SJSA1 (cell line): ENCODE results near the gene TELO2. TPM values are rescaled to one million over a fixed set of nuclear protein-coding genes. Genes with fewer than 3 reads are reported as not detected.

Source experiments
- DNase-seq, 2 experiments: peaks; one replicate each; pipeline ENCODE4 v3.0.0-alpha.2; 2015 to 2020; ENCODE audit warnings: low spot score in 2 of 2, low read depth in 1 of 2
- H3K27ac ChIP-seq: fragments of 250-450 bp; sonication (Bioruptor Pico); 2 replicates; pipeline ENCODE4 v1.5.1; 2020; ENCODE audit warnings: mild to moderate bottlenecking, moderate library complexity
- H3K27me3 ChIP-seq: fragments of 250-450 bp; sonication (Bioruptor Pico); replicated peaks from 2 replicates; pipeline ENCODE4 v1.5.1; 2020; ENCODE audit warnings: mild to moderate bottlenecking, moderate library complexity
- H3K36me3 ChIP-seq: fragments of 250-450 bp; sonication (Bioruptor Pico); 2 replicates; pipeline ENCODE4 v1.5.1; 2020; ENCODE audit warnings: mild to moderate bottlenecking
- H3K4me1 ChIP-seq: fragments of 250-450 bp; sonication (Bioruptor Pico); replicated peaks from 2 replicates; pipeline ENCODE4 v1.6.1; 2021; ENCODE audit warnings: mild to moderate bottlenecking
- H3K4me3 ChIP-seq: fragments of 250-450 bp; sonication (Bioruptor Pico); 2 replicates; pipeline ENCODE4 v1.5.1; 2020; ENCODE audit warnings: mild to moderate bottlenecking
- H3K9me3 ChIP-seq: fragments of 250-450 bp; sonication (Bioruptor Pico); replicated peaks from 2 replicates; pipeline ENCODE4 v1.5.1; 2020; ENCODE audit warnings: mild to moderate bottlenecking
- total RNA-seq: library from RNA; depleted of rRNA; stranded (reverse); fragments of >200 nt; shearing (Covaris generic); gene quantifications from 2 replicates; pipeline ENCODE4 v1.2.3, GENCODE V29; 2014

Gene TELO2
- total RNA-seq, 1 experiment from 2014 or later: 19.7 TPM

- no peak for DNase-seq
- H3K9me3 ChIP-seq: peaks cover 2% of the 10 kb centered on the region; the same call in 1 of the 2 replicates
- no peak overlapping the region for H3K4me3 ChIP-seq
- H3K36me3 ChIP-seq: peaks cover 14% of the 10 kb centered on the region
- H3K4me1 ChIP-seq: no peaks in the 10 kb centered on the region
- no peak overlapping the region for H3K27ac ChIP-seq
- no peaks in the 10 kb centered on the region for H3K27me3 ChIP-seq
These were observed 21.3 kb downstream of the TELO2 start for GRCh38 chr16:1514507-1514906.

- H3K27me3 ChIP-seq: no peaks in the 10 kb centered on the region
- no peak overlapping the region for H3K4me3 ChIP-seq
- H3K4me1 ChIP-seq: no peaks in the 10 kb centered on the region
- H3K27ac ChIP-seq: no peak overlapping the region
- DNase-seq: no peak
- H3K36me3 ChIP-seq: no peaks in the 10 kb centered on the region
- H3K9me3 ChIP-seq: peaks cover 2% of the 10 kb centered on the region; the same call in 1 of the 2 replicates
These were observed 25.5 kb downstream of the TELO2 start for GRCh38 chr16:1518626-1519135.

GRCh38 chr16:1519831-1520230 is 26.7 kb downstream of the TELO2 start:
- DNase-seq: no peak

GRCh38 chr16:1520461-1520860 is 27.3 kb downstream of the TELO2 start:
- Histone ChIP-seq H3K9me3 (no peaks in the 10 kb centered on the region), H3K4me1 (no peaks in the 10 kb centered on the region), H3K27me3 (no peaks in the 10 kb centered on the region), H3K4me3 (no peak overlapping the region), H3K36me3 (no peaks in the 10 kb centered on the region), H3K27ac (no peak overlapping the region)
- DNase-seq: no peak

More at GRCh38 chr16:1519831-1520230, 26.7 kb downstream of the TELO2 start:
- no peak overlapping the region for H3K27ac ChIP-seq
- H3K36me3 ChIP-seq: no peaks in the 10 kb centered on the region
- no peaks in the 10 kb centered on the region for H3K4me1 ChIP-seq
- no peaks in the 10 kb centered on the region for H3K27me3 ChIP-seq
- H3K4me3 ChIP-seq: no peak overlapping the region
- no peaks in the 10 kb centered on the region; the same call in 1 of the 2 replicates for H3K9me3 ChIP-seq

- Histone ChIP-seq H3K27ac (no peak overlapping the region), H3K4me1 (no peaks in the 10 kb centered on the region), H3K36me3 (no peaks in the 10 kb centered on the region), H3K4me3 (no peak overlapping the region), H3K27me3 (no peaks in the 10 kb centered on the region), H3K9me3 (no peaks in the 10 kb centered on the region)
- DNase-seq: no peak
These were observed 30.6 kb downstream of the TELO2 start for GRCh38 chr16:1523581-1524245.

- Histone ChIP-seq H3K27me3 (no peaks in the 10 kb centered on the region), H3K27ac (no peak overlapping the region), H3K4me1 (no peaks in the 10 kb centered on the region), H3K9me3 (no peaks in the 10 kb centered on the region), H3K36me3 (no peaks in the 10 kb centered on the region), H3K4me3 (no peak overlapping the region)
- no peak for DNase-seq
These were observed 31.2 kb downstream of the TELO2 start for GRCh38 chr16:1524366-1524765.

GRCh38 chr16:1525871-1526607 is 32.9 kb downstream of the TELO2 start:
- H3K36me3 ChIP-seq: no peaks in the 10 kb centered on the region
- H3K9me3 ChIP-seq: no peaks in the 10 kb centered on the region
- no peaks in the 10 kb centered on the region for H3K27me3 ChIP-seq
- H3K4me1 ChIP-seq: no peaks in the 10 kb centered on the region
- DNase-seq: no peak
- H3K4me3 ChIP-seq: no peak overlapping the region
- H3K27ac ChIP-seq: no peak overlapping the region

GRCh38 chr16:1526608-1527555 is 33.7 kb downstream of the TELO2 start:
- H3K9me3 ChIP-seq: no peaks in the 10 kb centered on the region

GRCh38 chr16:1527836-1528811 is 35.0 kb downstream of the TELO2 start:
- H3K4me3 ChIP-seq: no peak overlapping the region
- no peak overlapping the region for H3K27ac ChIP-seq
- no peaks in the 10 kb centered on the region for H3K27me3 ChIP-seq
- DNase-seq: no peak
- no peaks in the 10 kb centered on the region for H3K9me3 ChIP-seq
- no peaks in the 10 kb centered on the region for H3K4me1 ChIP-seq
- no peaks in the 10 kb centered on the region for H3K36me3 ChIP-seq

More at GRCh38 chr16:1526608-1527555, 33.7 kb downstream of the TELO2 start:
- H3K27me3 ChIP-seq: no peaks in the 10 kb centered on the region
- no peak overlapping the region for H3K27ac ChIP-seq
- no peak for DNase-seq
- H3K4me3 ChIP-seq: no peak overlapping the region
- H3K36me3 ChIP-seq: no peaks in the 10 kb centered on the region
- no peaks in the 10 kb centered on the region for H3K4me1 ChIP-seq

- Histone ChIP-seq H3K4me3 (no peak overlapping the region), H3K36me3 (no peaks in the 10 kb centered on the region), H3K9me3 (no peaks in the 10 kb centered on the region), H3K27ac (no peak overlapping the region), H3K27me3 (no peaks in the 10 kb centered on the region), H3K4me1 (0 out of 2 replicates have a peak, but pooled peaks cover 4% of the 10 kb centered on the region)
- DNase-seq: no peak
These were observed 35.9 kb downstream of the TELO2 start for GRCh38 chr16:1528921-1529537.

- H3K27ac ChIP-seq: no peak overlapping the region
- 0 out of 2 replicates have a peak, but pooled peaks cover 4% of the 10 kb centered on the region for H3K4me1 ChIP-seq
- H3K36me3 ChIP-seq: no peaks in the 10 kb centered on the region
- no peak overlapping the region for H3K4me3 ChIP-seq
- no peak for DNase-seq
- no peaks in the 10 kb centered on the region for H3K9me3 ChIP-seq
- H3K27me3 ChIP-seq: no peaks in the 10 kb centered on the region
These were observed 37.3 kb downstream of the TELO2 start for GRCh38 chr16:1530349-1530882.
